HTERT RPE-1 (cell line): ENCODE data around the gene PTPRJ.

ENCODE experiments used
- in situ Hi-C: fragments of 300-500 bp; cut with MboI; formaldehyde crosslinking; loops from 4 replicates; pipeline ENCODE4 v1.14.3; 2020; ENCODE audit warnings: low sequenced_read_pairs

The PTPRJ gene

GRCh38 chr11:47967577-47968525 lies 12.5 kb upstream of the PTPRJ start:
- in situ Hi-C loops = no loop called here

GRCh38 chr11:47969401-47969800 lies 11.0 kb upstream of the PTPRJ start:
- in situ Hi-C loops = no loop called here

- in situ Hi-C loops = no loop called here
Measured at GRCh38 chr11:47971501-47971900, 8.9 kb upstream of the PTPRJ start.

- in situ Hi-C loops = no loop called here
Measured at GRCh38 chr11:47973173-47973572, 7.2 kb upstream of the PTPRJ start.

- in situ Hi-C loops = no loop called here
Measured at GRCh38 chr11:47976931-47977330, 3.4 kb upstream of the PTPRJ start.

- in situ Hi-C loops = no loop called here
Measured at GRCh38 chr11:47977623-47978022, 2.7 kb upstream of the PTPRJ start.

- in situ Hi-C loops = no loop called here
Measured at GRCh38 chr11:47979378-47980087, 826 bp upstream of the PTPRJ start.

- in situ Hi-C loops = no loop called here
Measured at GRCh38 chr11:47980907-47981621, 705 bp downstream of the PTPRJ start.

GRCh38 chr11:47981667-47982404 lies 1.5 kb downstream of the PTPRJ start:
- in situ Hi-C loops = no loop called here

GRCh38 chr11:47982616-47983015 lies 2.3 kb downstream of the PTPRJ start:
- in situ Hi-C loops = no loop called here

- in situ Hi-C loops = no loop called here
Measured at GRCh38 chr11:47983464-47984397, 3.4 kb downstream of the PTPRJ start.

- in situ Hi-C loops = no loop called here
Measured at GRCh38 chr11:47986219-47986618, 5.9 kb downstream of the PTPRJ start.

GRCh38 chr11:47986742-47987141 lies 6.4 kb downstream of the PTPRJ start:
- in situ Hi-C loops = no loop called here

- in situ Hi-C loops = no loop called here
Measured at GRCh38 chr11:47987310-47987709, 7.0 kb downstream of the PTPRJ start.

GRCh38 chr11:47987781-47988180 lies 7.4 kb downstream of the PTPRJ start:
- in situ Hi-C loops = no loop called here

GRCh38 chr11:47989779-47990178 lies 9.4 kb downstream of the PTPRJ start:
- in situ Hi-C loops = no loop called here

GRCh38 chr11:47991266-47991830 lies 11.0 kb downstream of the PTPRJ start:
- in situ Hi-C loops = no loop called here

GRCh38 chr11:47991894-47992293 lies 11.5 kb downstream of the PTPRJ start:
- in situ Hi-C loops = no loop called here
